GM18861 (cell line): ENCODE data around the gene TRIM9.

ENCODE experiments used
- ATAC-seq: cut with Tn5 transposase; IDR thresholded peaks from one replicate; pipeline ENCODE4 v1.9.1; 2021; ENCODE audit not compliant: unreplicated experiment

TRIM9 gene

DNA sequence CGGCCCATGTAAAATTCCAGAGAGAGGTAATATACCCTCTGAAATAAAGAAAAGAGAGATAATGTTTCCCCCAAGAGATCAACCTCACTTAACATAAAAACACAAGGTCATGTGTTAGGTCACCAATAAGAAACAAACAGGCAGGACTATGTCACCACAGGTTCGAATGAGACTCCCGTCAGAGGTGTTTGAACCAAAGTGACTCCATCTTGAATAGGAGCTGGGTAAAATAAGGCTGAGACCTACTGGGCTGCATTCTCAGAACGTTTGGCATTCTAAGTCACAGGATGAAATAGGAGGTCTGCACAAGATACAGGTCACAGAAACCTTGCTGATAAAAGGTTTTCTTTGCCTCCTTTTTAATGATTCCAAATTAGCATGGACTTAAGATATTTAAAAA, 157.1 kb downstream of the TRIM9 start:
- no peak for ATAC-seq

DNA sequence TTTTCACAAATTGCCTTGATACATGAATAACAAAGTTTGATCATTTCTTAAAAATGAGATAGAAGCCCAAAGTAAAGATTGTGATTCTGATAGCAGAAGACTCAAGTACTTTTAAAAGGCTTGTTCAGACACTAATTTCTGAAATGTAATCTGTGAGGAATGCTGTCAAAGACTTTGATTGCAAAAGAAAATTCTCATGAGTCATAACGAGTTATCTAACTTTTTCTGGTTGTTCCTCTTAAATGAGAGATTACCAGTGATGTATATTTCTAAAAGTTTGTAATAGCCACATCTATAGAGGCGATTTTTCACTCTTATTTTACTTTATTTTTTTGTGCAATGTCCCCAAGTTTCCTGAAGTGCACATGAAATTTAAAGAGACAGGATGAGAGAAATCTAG, 157.6 kb downstream of the TRIM9 start:
- no peak for ATAC-seq

DNA sequence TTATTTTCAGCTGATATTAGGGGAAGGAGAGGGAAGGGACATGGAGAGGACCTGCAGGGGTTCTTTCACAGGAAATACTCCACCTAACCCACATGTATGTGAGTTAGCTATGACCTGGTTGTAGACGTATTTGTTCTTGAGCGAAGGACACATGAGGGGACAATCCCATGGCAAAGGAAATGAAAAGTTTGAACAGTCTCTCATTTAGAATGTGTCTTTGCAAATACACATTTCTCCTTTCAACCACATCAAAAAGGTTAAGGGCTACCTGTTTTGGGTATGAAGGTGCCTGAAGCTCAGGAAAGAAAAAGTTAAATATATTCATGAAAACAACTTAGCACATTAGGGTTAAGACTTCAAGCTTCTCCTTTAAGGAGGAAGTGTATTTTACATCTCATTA, 158.0 kb downstream of the TRIM9 start:
- ATAC-seq = no peak

- no peak for ATAC-seq
Observed at GRCh38 chr14:50936016-50936340, 158.9 kb downstream of the TRIM9 start.

DNA sequence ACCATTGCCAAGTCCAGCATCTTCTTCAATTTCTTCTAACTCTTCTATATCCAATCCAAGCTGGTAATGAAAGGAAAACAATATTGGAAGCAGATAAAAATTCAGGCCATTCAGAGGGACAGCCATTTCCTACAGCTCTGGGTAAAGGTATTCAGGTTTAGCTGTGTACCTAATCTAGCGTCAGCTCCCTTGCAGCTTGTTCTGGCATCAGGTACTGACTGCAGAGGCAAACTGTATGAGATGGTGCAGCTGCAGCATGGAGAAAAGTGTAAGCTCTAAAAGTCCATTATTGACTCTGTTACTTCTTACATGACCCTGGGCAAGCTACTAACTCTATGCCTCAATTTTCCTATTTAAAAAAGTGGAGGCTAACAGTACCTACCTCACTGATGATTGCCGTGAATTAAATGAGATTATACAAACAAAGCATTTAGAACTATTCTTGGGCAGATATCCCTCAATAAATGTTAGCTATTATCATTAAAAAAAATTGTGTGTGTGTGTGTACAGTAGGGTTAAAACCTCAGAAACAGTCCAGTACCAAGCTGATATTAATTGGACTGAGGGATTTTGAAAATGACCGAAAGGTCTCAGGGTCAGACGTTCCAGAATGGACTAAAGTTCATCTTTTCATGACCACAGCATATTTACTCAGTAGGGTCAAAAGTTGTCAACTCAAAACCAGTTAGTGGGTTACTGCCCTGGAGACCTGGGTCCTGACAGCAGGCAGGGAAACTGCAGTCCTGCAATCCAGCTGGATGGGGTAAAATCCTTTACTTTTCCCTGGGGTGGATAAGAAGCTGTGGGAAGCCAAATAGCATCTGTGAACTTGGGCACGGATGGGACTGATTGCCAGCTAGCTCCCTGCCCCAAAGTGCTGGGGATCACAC, 159.5 kb downstream of the TRIM9 start:
- no peak for ATAC-seq

DNA sequence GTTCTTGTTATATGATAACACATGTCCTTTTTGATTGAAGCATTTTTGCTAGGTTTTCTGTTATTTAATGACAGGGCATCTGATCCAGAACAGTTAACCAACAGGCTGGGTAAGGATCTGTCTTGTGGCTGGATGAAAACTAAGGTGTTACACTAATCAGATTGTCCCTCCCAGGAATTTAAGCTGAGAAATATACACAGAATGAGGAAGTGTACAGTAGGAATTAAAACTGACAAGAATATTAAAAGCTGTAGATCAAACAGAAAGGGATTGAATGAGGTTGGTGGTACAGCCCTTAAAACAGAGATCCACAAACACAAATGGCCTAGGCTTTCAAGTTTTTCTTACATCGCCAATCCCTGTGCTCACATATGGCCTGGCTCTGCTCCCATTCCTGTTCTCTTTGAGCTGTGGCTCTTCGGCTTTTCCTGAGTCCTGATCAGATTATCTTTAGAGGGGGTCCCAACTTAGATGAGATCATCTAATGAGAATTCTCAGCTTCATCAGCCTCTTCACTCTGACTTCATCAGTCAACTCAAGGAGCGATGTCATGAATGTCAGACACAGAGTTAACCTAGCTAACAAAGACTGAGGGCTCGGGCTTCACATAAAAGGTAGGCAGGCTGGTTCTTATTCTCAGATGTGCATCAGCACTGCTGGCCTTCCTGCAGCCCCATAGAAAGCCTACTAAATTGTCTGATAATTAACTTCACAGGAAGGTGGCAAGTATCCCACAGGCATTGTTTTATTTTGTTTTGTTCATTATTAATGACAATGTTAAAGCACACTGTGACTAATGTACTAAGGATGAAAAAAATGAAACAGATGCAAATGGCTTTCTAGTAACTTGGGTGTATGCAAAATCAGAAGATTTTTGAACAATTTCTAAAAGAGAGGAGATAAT, 162.1 kb downstream of the TRIM9 start:
- no peak for ATAC-seq

GRCh38 chr14:50932156-50932555, 162.7 kb downstream of the TRIM9 start:
- no peak for ATAC-seq

- no peak for ATAC-seq
Observed at GRCh38 chr14:50931559-50931958, 163.3 kb downstream of the TRIM9 start.

DNA sequence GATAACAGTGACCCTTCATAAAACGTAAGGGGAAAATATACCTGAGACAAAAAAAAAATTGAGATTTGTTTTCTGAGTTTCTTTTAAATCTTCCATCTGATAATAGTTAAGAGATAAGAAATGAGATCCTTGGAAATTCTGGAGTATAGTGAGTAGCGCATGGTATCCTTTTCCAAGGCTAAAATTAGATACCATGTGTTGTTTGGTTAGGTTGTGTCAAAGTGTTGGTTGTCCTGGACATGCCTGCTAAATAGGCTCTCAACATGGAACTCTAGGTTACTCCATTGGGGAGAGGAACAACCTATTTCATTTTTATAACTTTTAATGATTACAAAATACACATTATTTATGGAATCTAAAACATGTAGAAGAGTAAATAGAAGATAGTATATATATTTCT, 165.4 kb downstream of the TRIM9 start:
- no peak for ATAC-seq

DNA sequence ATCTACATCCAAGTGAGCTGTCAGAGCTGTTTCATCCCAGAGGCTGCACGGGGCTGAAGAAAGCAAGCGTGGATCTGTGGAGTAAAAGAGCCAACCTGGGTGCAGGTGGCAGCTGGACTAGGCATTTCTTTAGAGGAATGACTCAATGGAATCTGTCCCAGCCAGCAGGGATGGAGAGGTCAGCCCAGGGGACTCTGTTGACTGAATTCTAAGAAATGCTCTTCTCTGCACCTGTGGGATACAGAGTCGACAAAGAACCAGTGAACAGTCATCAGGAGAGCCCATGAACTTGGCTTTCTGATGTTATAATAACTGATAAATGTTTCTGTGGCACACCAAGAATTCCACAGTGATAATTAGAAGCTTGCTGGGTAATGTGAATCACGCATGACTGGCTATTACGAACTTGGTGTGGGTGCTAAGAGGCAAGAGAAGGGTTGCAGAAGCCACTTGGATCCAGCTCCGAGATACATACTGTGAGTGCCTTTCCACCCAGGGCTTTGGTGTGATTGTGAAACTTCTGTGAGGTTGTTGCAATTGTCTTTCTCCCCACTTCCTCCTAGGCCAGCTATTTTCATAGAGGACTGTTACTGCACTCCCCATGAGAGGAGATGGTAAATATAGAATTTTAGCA, 166.8 kb downstream of the TRIM9 start:
- no peak for ATAC-seq

GRCh38 chr14:50926851-50927386, 168.0 kb downstream of the TRIM9 start:
- ATAC-seq = no peak
